AG09309 (cell line): ENCODE data around the gene DHX35.

Experiments used
- DNase-seq: peaks from one replicate; pipeline ENCODE4 v3.0.0-alpha.2; 2010; ENCODE audit warnings: low read depth
- H3K4me3 ChIP-seq: 2 replicates; pipeline ENCODE4 v1.5.1; 2011; ENCODE audit warnings: mild to moderate bottlenecking, low read depth, low read length, moderate library complexity; ENCODE audit not compliant: control insufficient read depth
- TF ChIP-seq, protein P1 (sequence below): IDR thresholded peaks from 2 replicates; pipeline ENCODE4 v1.5.1; 2011; ENCODE audit warnings: mild to moderate bottlenecking, low read depth, low read length, inconsistent platforms; ENCODE audit not compliant: insufficient read depth, control insufficient read depth; ENCODE audit errors: missing control alignments

The DHX35 gene

DNA sequence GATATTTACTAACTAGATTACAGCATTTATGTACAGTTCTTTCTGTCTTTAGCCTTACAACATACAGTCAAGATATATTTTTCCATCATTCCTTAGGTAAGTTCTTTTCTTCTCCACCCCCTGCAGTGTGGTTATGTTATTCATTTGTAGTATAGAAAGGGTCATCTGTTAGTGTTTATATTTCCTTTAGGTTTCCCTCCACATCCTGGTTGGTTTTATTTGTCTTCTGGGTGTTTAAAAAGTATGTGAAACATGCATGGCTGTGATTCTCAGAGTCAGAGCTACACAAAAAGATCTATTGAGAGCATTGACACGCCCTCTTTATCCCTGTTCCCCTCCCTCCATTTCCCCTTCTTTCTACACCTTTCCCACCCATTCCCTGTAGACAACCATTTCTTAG is 20.1 kb downstream of the DHX35 start:
- no peak overlapping the region for H3K4me3 ChIP-seq
- no peak for DNase-seq
- TF ChIP-seq, protein P1, sequence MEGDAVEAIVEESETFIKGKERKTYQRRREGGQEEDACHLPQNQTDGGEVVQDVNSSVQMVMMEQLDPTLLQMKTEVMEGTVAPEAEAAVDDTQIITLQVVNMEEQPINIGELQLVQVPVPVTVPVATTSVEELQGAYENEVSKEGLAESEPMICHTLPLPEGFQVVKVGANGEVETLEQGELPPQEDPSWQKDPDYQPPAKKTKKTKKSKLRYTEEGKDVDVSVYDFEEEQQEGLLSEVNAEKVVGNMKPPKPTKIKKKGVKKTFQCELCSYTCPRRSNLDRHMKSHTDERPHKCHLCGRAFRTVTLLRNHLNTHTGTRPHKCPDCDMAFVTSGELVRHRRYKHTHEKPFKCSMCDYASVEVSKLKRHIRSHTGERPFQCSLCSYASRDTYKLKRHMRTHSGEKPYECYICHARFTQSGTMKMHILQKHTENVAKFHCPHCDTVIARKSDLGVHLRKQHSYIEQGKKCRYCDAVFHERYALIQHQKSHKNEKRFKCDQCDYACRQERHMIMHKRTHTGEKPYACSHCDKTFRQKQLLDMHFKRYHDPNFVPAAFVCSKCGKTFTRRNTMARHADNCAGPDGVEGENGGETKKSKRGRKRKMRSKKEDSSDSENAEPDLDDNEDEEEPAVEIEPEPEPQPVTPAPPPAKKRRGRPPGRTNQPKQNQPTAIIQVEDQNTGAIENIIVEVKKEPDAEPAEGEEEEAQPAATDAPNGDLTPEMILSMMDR: no peak

DNA sequence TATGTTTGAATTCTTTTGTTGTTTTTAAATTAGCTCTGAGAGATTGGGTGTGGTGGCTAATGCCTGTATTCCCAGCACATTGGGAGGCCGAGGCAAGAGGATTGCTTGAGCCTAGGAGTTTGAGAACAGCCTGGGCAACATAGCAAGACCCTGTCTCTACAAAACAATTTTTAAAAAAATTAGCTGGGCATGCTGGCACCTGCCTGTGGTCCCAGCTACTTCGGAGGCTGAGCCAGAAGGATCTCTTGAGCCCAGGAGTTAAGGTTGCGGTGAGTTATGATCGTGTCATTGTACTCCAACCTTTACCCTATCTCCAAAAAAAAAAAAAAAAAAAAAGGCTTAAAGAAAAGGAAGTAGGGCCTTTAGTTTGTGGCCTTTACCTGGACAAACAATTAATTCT is 22.9 kb downstream of the DHX35 start:
- no peak for DNase-seq
- TF ChIP-seq, protein P1: no peak
- H3K4me3 ChIP-seq: no peak overlapping the region

DNA sequence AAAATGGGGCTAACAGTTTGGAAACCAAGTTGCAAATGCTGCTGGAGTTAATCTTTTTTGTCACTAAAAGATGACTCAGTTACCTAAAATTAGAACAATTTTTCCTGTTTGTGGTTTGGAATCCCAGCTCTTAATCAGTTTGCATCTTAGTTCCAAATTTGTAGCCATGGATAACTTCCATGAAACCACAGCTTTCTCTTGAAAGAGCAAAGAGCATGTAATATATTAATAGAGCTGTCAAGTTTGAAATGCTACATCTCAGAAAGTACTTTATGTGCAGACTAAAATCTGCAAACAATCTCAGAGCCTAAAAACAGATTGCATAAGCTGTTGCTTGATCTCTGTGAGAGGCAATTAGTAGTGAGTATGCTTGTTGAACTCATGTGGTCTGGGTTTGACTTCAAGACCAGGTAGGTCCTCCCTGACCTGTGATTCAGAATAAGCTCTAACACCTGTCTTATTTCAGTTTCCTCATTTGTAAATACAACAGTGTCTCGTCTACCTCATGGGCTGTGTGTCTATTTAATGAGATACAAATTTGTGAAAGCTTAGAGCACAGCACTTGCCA is 23.5 kb downstream of the DHX35 start:
- H3K4me3 ChIP-seq: no peak overlapping the region
- DNase-seq: peak; percentile 82
- TF ChIP-seq, protein P1: no peak

DNA sequence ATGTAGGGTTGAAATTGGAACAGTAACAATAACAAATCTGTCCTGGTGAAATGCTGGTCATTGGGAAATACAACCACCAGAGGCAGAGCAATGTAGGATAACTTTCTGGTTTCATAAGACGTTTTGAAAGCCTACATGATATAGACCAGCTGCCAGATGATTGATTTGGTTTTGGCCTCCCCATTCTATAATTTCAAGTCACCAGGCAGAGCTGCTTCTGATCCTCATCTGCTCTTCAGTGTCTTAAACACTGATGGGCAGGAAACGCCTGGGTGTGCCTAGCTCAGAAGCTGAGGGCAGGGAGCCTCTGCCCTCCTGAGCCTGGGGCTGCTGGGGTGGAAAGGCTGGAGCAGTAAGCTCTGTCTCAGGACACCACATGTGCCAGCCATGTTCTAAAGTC is 24.5 kb downstream of the DHX35 start:
- DNase-seq: no peak
- TF ChIP-seq, protein P1: peak; percentile 3
- H3K4me3 ChIP-seq: no peak overlapping the region

DNA sequence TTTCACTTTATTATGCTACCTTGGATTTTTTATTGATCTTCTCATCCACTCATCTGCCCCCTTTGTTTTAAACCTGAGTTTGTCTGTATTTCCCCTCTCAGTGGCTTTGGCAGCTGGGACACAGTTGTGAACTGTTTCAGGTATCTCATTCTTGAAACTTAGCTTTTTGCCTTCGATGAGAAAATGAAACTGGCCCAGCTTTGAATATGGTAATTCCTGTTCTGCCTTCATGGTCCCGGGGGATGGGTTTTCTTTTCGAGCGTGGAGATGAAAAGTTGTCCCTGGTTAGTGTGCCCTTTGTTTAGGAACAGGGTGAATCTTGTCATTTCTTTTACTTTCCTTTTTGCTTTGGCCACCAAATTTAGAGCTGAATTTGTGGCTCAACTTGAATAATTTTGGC is 25.6 kb downstream of the DHX35 start:
- no peak for DNase-seq
- no peak overlapping the region for H3K4me3 ChIP-seq
- TF ChIP-seq, protein P1: no peak

DNA sequence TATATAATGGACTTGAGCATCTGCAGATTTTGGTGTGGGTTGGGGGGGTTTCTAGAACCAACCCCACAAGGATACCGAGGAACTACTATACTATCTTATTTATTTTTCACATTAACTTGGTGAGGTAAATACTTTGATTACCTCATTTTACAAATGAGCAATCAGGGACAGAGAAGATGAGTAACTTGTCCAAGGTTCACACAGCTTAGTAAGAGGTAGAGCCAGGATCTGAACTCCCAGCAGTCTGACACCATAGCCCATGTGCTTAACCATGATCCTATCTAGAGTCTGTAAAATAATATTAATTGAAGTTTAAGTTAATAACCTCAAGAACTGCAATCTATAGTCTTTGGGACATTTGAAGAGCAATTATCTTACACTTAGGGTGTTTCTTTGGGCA is 28.6 kb downstream of the DHX35 start:
- no peak for DNase-seq
- no peak overlapping the region for H3K4me3 ChIP-seq
- TF ChIP-seq, protein P1: no peak
